ENCODE data around the gene SERPINA10.

DNA sequence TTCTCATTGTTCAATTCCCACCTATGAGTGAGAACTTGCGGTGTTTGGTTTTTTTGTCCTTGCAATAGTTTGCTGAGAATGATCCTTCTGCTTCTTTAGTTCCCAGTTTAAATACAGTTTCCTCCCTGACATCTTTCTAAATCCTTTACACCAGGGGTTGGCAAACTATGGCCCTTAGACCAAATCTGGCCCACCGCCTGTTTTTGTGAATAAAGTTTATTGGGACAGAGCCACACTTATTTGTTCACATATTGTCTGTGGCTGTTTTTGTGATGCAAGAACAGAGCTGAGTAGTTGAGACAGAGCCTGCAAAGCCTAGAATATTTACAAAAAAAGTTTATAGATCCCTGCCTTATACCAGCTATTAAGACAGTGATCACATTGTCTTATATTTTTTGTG, 53.7 kb downstream of the SERPINA10 start:
- TF ChIP-seq, protein P1, sequence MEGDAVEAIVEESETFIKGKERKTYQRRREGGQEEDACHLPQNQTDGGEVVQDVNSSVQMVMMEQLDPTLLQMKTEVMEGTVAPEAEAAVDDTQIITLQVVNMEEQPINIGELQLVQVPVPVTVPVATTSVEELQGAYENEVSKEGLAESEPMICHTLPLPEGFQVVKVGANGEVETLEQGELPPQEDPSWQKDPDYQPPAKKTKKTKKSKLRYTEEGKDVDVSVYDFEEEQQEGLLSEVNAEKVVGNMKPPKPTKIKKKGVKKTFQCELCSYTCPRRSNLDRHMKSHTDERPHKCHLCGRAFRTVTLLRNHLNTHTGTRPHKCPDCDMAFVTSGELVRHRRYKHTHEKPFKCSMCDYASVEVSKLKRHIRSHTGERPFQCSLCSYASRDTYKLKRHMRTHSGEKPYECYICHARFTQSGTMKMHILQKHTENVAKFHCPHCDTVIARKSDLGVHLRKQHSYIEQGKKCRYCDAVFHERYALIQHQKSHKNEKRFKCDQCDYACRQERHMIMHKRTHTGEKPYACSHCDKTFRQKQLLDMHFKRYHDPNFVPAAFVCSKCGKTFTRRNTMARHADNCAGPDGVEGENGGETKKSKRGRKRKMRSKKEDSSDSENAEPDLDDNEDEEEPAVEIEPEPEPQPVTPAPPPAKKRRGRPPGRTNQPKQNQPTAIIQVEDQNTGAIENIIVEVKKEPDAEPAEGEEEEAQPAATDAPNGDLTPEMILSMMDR (IDR thresholded peaks at IDR 0.05; ENCODE audit: low read length): no peak
- no peak for TF ChIP-seq EZH2 (IDR thresholded peaks at IDR 0.05; ENCODE audit: borderline replicate concordance, low read length)

All from OCI-LY1 (cell line).